Ramos (cell line): ENCODE results near the gene FAM120AOS.

ENCODE experiments used
- in situ Hi-C: fragments of 300-500 bp; cut with MboI; formaldehyde crosslinking; loops from one replicate; pipeline ENCODE4 v1.14.3; 2022; ENCODE audit warnings: low sequenced_read_pairs; ENCODE audit not compliant: unreplicated experiment

Gene FAM120AOS

GRCh38 chr9:93398471-93398870 lies 54.9 kb downstream of the FAM120AOS start:
- in situ Hi-C loops = no loop called here

DNA sequence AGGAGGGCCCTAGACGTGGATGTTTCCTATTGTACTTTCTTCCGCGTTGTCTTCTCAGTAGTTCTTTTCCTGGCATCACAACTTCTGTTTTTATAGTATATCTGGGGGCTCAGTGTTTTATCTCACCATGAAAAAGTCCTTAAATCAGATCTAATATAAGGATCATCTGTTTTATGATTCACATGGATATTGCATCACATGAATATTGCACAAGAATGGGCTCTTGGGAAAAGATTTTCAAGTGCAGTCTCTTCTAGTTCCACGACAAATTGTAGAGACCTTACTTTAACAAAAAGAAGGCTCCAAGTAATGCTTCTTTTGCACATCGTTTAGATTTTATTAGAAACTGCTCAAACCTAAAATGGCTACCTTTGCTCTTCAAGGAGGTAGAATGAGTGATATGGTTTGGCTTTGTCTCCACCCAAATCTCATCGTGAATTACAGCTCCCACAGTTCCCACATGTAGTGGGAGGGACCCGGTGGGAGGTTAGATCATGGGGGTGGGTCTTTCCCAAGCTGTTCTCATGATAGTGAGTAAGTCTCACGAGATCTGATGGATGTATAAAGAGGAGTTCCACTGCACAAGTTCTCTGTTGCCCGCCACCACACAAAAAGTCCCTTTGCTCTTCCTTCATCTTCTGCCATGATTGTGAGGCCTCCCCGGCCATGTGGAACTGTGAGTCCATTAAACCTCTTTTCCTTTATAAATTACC lies 55.6 kb downstream of the FAM120AOS start:
- in situ Hi-C loops = no loop called here
